Stomach (tissue), 4 donors: ENCODE results near the gene LCN12.

ENCODE experiments used
- CTCF ChIP-seq, 7 experiments: fragments of 450-650 bp in 4 of 7; fragments of 200-600 bp in 3 of 7; sonication (generic) in 3 of 7; IDR thresholded peaks; one replicate each; pipeline ENCODE4 v1.5.1; 2016 to 2019; ENCODE audit warnings: antibody characterized with exemption in 7 of 7, control low read depth in 2 of 7, mild to moderate bottlenecking in 1 of 7
- POLR2A ChIP-seq, 4 donors: fragments of 450-650 bp; IDR thresholded peaks; one replicate each; pipeline ENCODE4 v1.6.1; 2016; ENCODE audit warnings: antibody characterized with exemption in 4 of 4, control low read depth in 2 of 4, mild to moderate bottlenecking in 1 of 4, moderate library complexity in 1 of 4

- TF ChIP-seq CTCF (IDR thresholded peaks at IDR 0.05) (no peak), POLR2A (IDR thresholded peaks at IDR 0.05) (no peak)
These were observed 12.2 kb downstream of the LCN12 start for GRCh38 chr9:136964171-136964689.
